CD4-positive, alpha-beta memory T cell (primary cell): ENCODE data around the gene MYH3. TPM values are rescaled to one million over a fixed set of nuclear protein-coding genes. Genes with fewer than 3 reads are reported as not detected.
A peak's percentile ranks its signal among the peaks of the same experiment; 100 is the strongest.

Experiments
- CTCF ChIA-PET: fragments of 350-600 bp; sonication (Branson Sonifier 250); formaldehyde crosslinking; loops from one replicate; lab custom pipeline; 2021; ENCODE audit warnings: inconsistent platforms; ENCODE audit not compliant: partially characterized antibody; lab: Charles Lee
- POLR2A ChIA-PET: fragments of 350-600 bp; sonication (Branson Sonifier 250); formaldehyde crosslinking; loops from one replicate; lab custom pipeline; 2021; ENCODE audit not compliant: partially characterized antibody; lab: Charles Lee
- DNase-seq, 5 donors: peaks; one replicate each; pipeline versions ENCODE4 v3.0.0 to v3.0.0-alpha.2; 2020 to 2022; ENCODE audit warnings: mixed read lengths in 1 of 5
- H3K27ac ChIP-seq: one replicate; pipeline ENCODE4 v1.7.0; 2013; ENCODE audit warnings: low read depth, low read length
- H3K27me3 ChIP-seq: 2 replicates; pipeline ENCODE4 v1.7.0; 2013; ENCODE audit warnings: mild to moderate bottlenecking, low read length, moderate library complexity; ENCODE audit not compliant: insufficient read depth
- H3K36me3 ChIP-seq: 2 replicates; pipeline ENCODE4 v1.7.0; 2013; ENCODE audit warnings: mild to moderate bottlenecking, low read length, moderate library complexity; ENCODE audit not compliant: insufficient read depth
- H3K4me1 ChIP-seq: 2 replicates; pipeline ENCODE4 v1.7.0; 2013; ENCODE audit warnings: mild to moderate bottlenecking, low read length, moderate library complexity; ENCODE audit not compliant: insufficient read depth
- H3K4me3 ChIP-seq, 2 donors: one replicate each; pipeline ENCODE4 v1.7.0; 2013; ENCODE audit warnings: low read length in 2 of 2, mild to moderate bottlenecking in 1 of 2
- H3K9me3 ChIP-seq, 2 donors: one replicate each; pipeline ENCODE4 v1.7.0; 2013; ENCODE audit warnings: low read length in 2 of 2, control low read depth in 1 of 2; ENCODE audit not compliant: control insufficient read depth in 1 of 2
- H3K27ac Mint-ChIP-seq, 7 donors: one replicate each; pipeline ENCODE4 v1.8.0; 2020 to 2021; ENCODE audit warnings: mixed read lengths in 7 of 7, mild to moderate bottlenecking in 6 of 7, inconsistent platforms in 3 of 7, moderate library complexity in 3 of 7
- H3K27me3 Mint-ChIP-seq, 2 donors: one replicate each; pipeline ENCODE4 v1.8.0; 2020 to 2021; ENCODE audit warnings: mixed read lengths in 2 of 2
- H3K36me3 Mint-ChIP-seq, 2 donors: one replicate each; pipeline ENCODE4 v1.8.0; 2020 to 2021; ENCODE audit warnings: mixed read lengths in 2 of 2, inconsistent platforms in 1 of 2, mild to moderate bottlenecking in 1 of 2
- H3K4me1 Mint-ChIP-seq, 4 donors: one replicate each; pipeline ENCODE4 v1.8.0; 2020 to 2021; ENCODE audit warnings: mixed read lengths in 4 of 4, mild to moderate bottlenecking in 1 of 4
- H3K4me3 Mint-ChIP-seq, 8 donors: one replicate each; pipeline ENCODE4 v1.8.0; 2020 to 2021; ENCODE audit warnings: mixed read lengths in 8 of 8, mild to moderate bottlenecking in 7 of 8, moderate library complexity in 6 of 8, inconsistent platforms in 3 of 8
- H3K9me3 Mint-ChIP-seq, 8 donors: one replicate each; pipeline ENCODE4 v1.8.0; 2020 to 2021; ENCODE audit warnings: mixed read lengths in 8 of 8, mild to moderate bottlenecking in 5 of 8, inconsistent platforms in 3 of 8, moderate library complexity in 1 of 8
- intact Hi-C: fragments of 100-400 bp; cut with micrococcal nuclease; formaldehyde crosslinking; loops from one replicate; pipeline ENCODE4 v1.15.1; 2023
- polyA plus RNA-seq, 2 donors: library from polyadenylated mRNA; unstranded; fragments of 300-500 nt; fragmentation: Illumina TruSeq; gene quantifications; one replicate each; pipeline ENCODE4 v1.2.3, GENCODE V29; 2021
- total RNA-seq, 2 experiments: library from RNA; stranded (reverse); gene quantifications; one replicate each; pipeline ENCODE4 v1.2.3, GENCODE V29; 2021

MYH3 gene
- total and polyA plus RNA-seq, 4 experiments from 2014 or later = 0.47 to 11.5 (median 8.6) TPM; not detected in 1

GRCh38 chr17:10635290-10635689 lies 21.8 kb downstream of the MYH3 start:
- CTCF ChIA-PET = interaction anchor here (0.9 to 12.3 kb wide), 2 partner anchors 11 to 18 kb away, joined by 4 to 185 read pairs; no protein-coding TSS in a partner anchor
- no peaks in the 10 kb centered on the region for H3K36me3 ChIP-seq

DNA sequence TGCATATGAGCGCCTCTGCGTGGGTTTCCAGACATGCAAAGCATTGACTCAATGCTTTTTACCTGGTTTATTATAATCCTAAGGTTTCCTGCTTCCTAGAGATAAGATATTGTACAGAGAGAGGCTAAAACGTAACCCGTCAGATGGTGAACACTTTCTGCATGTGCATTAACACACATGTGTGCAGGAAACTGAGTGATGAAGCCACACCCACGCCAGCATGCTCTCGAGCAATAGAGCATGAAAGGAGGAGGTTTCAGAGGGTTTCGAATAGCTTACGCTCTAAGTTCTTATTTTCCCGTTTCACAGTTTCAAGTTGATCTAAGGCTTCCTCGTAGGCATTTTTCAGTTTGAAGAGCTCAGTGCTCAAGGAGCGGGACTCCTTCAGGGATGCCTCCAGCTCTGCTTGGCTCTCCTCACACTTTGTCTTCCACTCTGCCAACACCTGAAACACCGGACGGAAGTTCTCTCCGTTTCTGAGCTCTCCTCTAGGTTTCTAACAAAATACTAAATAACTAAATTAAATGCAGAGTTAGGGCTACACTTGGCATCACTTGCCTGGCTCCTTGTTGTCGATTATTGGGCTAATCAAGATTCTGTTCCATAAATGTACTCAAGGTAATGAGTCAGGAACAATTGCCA lies 23.2 kb downstream of the MYH3 start:
- no peaks in the 10 kb centered on the region for H3K4me1 ChIP-seq
- H3K4me3 ChIP-seq = no peak overlapping the region
- Mint-ChIP-seq H3K36me3 (peaks cover 37 to 39% of the 10 kb centered on the region in 2 donors), H3K9me3 (no peaks in the 10 kb centered on the region), H3K4me3 (peak overlapping the region in 2 of 8 donors; percentile 24 to 62), H3K4me1 (peaks cover 0 to 6% (median 4%) of the 10 kb centered on the region in 4 donors), H3K27ac (peak overlapping the region in 1 of 7 donors; percentile 53), H3K27me3 (no peaks in the 10 kb centered on the region)
- POLR2A ChIA-PET = no interaction called here
- no peak overlapping the region for H3K27ac ChIP-seq
- no peaks in the 10 kb centered on the region for H3K27me3 ChIP-seq
- CTCF ChIA-PET = interaction anchor here (0.8 to 12.3 kb wide), 4 partner anchors 12 to 216 kb away, joined by 3 to 185 read pairs (median 32); no protein-coding TSS in a partner anchor
- no peaks in the 10 kb centered on the region for H3K36me3 ChIP-seq
- intact Hi-C loops = no loop called here
- no peak for DNase-seq
- H3K9me3 ChIP-seq = no peaks in the 10 kb centered on the region

More at GRCh38 chr17:10635290-10635689, 21.8 kb downstream of the MYH3 start:
- Histone ChIP-seq H3K27me3 (no peaks in the 10 kb centered on the region), H3K9me3 (no peaks in the 10 kb centered on the region), H3K4me3 (no peak overlapping the region), H3K4me1 (no peaks in the 10 kb centered on the region), H3K27ac (no peak overlapping the region)
- Mint-ChIP-seq H3K27me3 (no peaks in the 10 kb centered on the region), H3K9me3 (no peaks in the 10 kb centered on the region), H3K36me3 (peaks cover 43 to 50% of the 10 kb centered on the region in 2 donors), H3K4me3 (no peak overlapping the region), H3K4me1 (peaks cover 0 to 6% (median 4%) of the 10 kb centered on the region in 4 donors), H3K27ac (peak overlapping the region in 1 of 7 donors; percentile 76)
- intact Hi-C loops = no loop called here
- POLR2A ChIA-PET = no interaction called here
- no peak for DNase-seq

- H3K4me3 ChIP-seq = no peak overlapping the region
- no peak overlapping the region for H3K27ac ChIP-seq
- Mint-ChIP-seq H3K9me3 (no peaks in the 10 kb centered on the region), H3K36me3 (peaks cover 24 to 25% of the 10 kb centered on the region in 2 donors), H3K4me1 (peaks cover 0 to 6% (median 4%) of the 10 kb centered on the region in 4 donors), H3K27ac (no peak overlapping the region), H3K4me3 (no peak overlapping the region), H3K27me3 (no peaks in the 10 kb centered on the region)
- H3K36me3 ChIP-seq = no peaks in the 10 kb centered on the region
- H3K4me1 ChIP-seq = no peaks in the 10 kb centered on the region
- H3K9me3 ChIP-seq = no peaks in the 10 kb centered on the region
- DNase-seq = no peak
- POLR2A ChIA-PET = no interaction called here
- CTCF ChIA-PET = interaction anchor here (0.7 to 12.3 kb wide), 10 partner anchors 8 to 1067 kb away, joined by 3 to 185 read pairs (median 8); partner anchors contain the start of gene PIRT
- H3K27me3 ChIP-seq = no peaks in the 10 kb centered on the region
- intact Hi-C loops = no loop called here
Observed at GRCh38 chr17:10631701-10632100, 25.4 kb downstream of the MYH3 start.

DNA sequence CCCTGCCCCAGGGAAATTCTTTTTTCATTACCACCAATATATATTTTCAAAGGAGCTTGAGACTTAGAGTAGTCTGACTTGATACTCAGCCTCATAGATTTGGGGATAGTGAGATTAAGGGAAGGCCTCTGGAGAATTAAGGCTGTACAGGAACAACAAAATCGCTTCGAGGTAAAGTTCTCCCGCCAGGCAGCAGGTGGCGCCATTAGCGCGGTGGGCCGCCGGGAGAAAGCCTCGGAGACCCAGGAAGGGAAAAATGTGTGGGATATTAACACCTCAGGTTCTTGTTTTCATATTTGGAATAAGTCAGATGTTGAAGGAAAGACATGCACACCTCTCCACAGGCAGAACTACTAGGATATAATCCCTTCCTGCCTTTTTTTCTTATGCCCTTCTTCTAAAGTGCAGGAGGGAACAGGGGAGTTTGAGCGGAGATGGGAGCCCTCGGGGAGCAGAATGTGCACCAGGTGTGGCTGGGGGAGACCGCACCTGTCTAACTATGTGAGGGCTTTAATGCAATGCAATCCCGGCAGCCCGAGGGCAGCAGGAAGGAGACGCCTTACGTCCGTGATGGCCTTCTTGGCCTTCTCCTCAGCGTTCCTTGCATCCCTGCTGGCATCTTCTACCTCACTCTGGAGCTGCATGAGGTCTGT lies 25.9 kb downstream of the MYH3 start:
- Mint-ChIP-seq H3K36me3 (peaks cover 24 to 25% of the 10 kb centered on the region in 2 donors), H3K27me3 (no peaks in the 10 kb centered on the region), H3K9me3 (no peaks in the 10 kb centered on the region), H3K4me3 (peak overlapping the region in 1 of 8 donors; percentile 45), H3K4me1 (peaks cover 0 to 6% (median 4%) of the 10 kb centered on the region in 4 donors), H3K27ac (no peak overlapping the region)
- H3K4me1 ChIP-seq = no peaks in the 10 kb centered on the region
- H3K27ac ChIP-seq = no peak overlapping the region
- ChIA-PET POLR2A (no interaction called here), CTCF (interaction anchor here (0.7 to 12.3 kb wide), 12 partner anchors 9 to 217 kb away, joined by 3 to 185 read pairs (median 3); no protein-coding TSS in a partner anchor)
- H3K9me3 ChIP-seq = no peaks in the 10 kb centered on the region
- intact Hi-C loops = no loop called here
- DNase-seq = peak in 1 of 5 donors; percentile 33
- H3K36me3 ChIP-seq = no peaks in the 10 kb centered on the region
- no peaks in the 10 kb centered on the region for H3K27me3 ChIP-seq
- H3K4me3 ChIP-seq = no peak overlapping the region

DNA sequence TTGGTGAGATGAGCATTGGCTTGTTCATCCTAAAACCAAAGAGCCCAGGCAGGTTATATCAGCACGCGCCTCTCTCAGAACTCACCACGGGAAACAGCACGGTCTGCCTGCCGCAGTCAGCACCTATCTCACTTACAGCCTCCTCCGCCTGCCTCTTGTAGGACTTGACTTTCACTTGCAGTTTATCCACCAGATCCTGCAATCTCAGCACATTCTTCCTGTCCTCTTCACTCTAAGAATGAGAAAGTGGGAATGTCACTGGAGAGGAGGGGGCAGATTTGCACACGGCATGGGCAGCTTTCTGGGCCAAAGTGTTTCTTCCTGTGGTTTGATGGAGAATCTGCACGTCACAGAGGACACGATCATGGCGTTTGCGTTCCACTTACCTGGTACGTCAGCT lies 27.4 kb downstream of the MYH3 start:
- Mint-ChIP-seq H3K27me3 (no peaks in the 10 kb centered on the region), H3K27ac (no peak overlapping the region), H3K9me3 (no peaks in the 10 kb centered on the region), H3K36me3 (peaks cover 13 to 20% of the 10 kb centered on the region in 2 donors), H3K4me1 (peaks cover 0 to 4% (median 4%) of the 10 kb centered on the region in 4 donors), H3K4me3 (no peak overlapping the region)
- Histone ChIP-seq H3K36me3 (no peaks in the 10 kb centered on the region), H3K4me1 (no peaks in the 10 kb centered on the region), H3K4me3 (no peak overlapping the region), H3K27me3 (no peaks in the 10 kb centered on the region), H3K27ac (no peak overlapping the region), H3K9me3 (no peaks in the 10 kb centered on the region)
- no peak for DNase-seq
- ChIA-PET CTCF (interaction anchor here (0.7 to 12.3 kb wide), 9 partner anchors 10 to 219 kb away, joined by 3 to 185 read pairs (median 6); no protein-coding TSS in a partner anchor), POLR2A (no interaction called here)
- intact Hi-C loops = no loop called here

- Mint-ChIP-seq H3K36me3 (peaks cover 9 to 20% of the 10 kb centered on the region in 2 donors), H3K27ac (no peak overlapping the region), H3K4me3 (no peak overlapping the region), H3K9me3 (no peaks in the 10 kb centered on the region), H3K27me3 (no peaks in the 10 kb centered on the region), H3K4me1 (peaks cover 0 to 3% (median 1%) of the 10 kb centered on the region in 4 donors)
- Histone ChIP-seq H3K27ac (no peak overlapping the region), H3K27me3 (no peaks in the 10 kb centered on the region), H3K36me3 (no peaks in the 10 kb centered on the region), H3K4me1 (no peaks in the 10 kb centered on the region), H3K9me3 (no peaks in the 10 kb centered on the region), H3K4me3 (no peak overlapping the region)
- ChIA-PET POLR2A (no interaction called here), CTCF (interaction anchor here (0.6 to 12.3 kb wide), 8 partner anchors 11 to 220 kb away, joined by 3 to 185 read pairs (median 5); no protein-coding TSS in a partner anchor)
- intact Hi-C loops = no loop called here
- DNase-seq = no peak
Observed at GRCh38 chr17:10628756-10629155, 28.4 kb downstream of the MYH3 start.

DNA sequence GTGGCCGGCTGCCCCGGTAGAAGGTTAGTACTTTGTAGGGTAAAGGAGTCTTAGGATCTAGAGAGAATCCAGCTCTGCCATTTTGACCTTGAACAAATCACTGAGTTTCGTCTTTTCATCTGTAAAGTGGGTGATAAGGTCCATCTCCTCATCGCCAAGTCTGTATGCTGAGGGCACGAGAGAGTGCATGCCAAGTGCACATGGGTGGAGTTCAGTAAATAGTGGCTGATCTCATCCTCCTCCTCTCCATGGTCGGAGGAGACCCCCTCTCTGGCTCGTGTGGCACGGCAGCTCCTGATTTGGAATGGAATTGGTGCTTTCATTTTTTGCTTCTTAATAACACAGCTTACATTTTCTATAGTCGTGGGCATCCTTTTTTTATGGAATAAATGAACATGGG lies 30.7 kb downstream of the MYH3 start:
- Histone ChIP-seq H3K27ac (no peak overlapping the region), H3K4me3 (no peak overlapping the region), H3K9me3 (no peaks in the 10 kb centered on the region), H3K36me3 (no peaks in the 10 kb centered on the region), H3K27me3 (no peaks in the 10 kb centered on the region), H3K4me1 (no peaks in the 10 kb centered on the region)
- no peak for DNase-seq
- no peak overlapping the region for H3K4me3 Mint-ChIP-seq
- ChIA-PET CTCF (interaction anchor here (0.6 to 12.3 kb wide), 2 partner anchors 9 to 16 kb away, joined by 3 to 185 read pairs; no protein-coding TSS in a partner anchor), POLR2A (no interaction called here)
- no peaks in the 10 kb centered on the region for H3K9me3 Mint-ChIP-seq
- H3K4me1 Mint-ChIP-seq = peaks cover 0 to 3% (median 1%) of the 10 kb centered on the region in 4 donors
- peaks cover 0 to 6% of the 10 kb centered on the region in 2 donors for H3K27me3 Mint-ChIP-seq
- H3K27ac Mint-ChIP-seq = no peak overlapping the region
- H3K36me3 Mint-ChIP-seq = peaks cover 4 to 17% of the 10 kb centered on the region in 2 donors
- intact Hi-C loops = no loop called here
